ENCODE results near the gene SNX9. TPM values are rescaled to one million over a fixed set of nuclear protein-coding genes. Genes with fewer than 3 reads are reported as not detected.

SNX9 gene
- total and polyA plus RNA-seq, 2 of the 4 experiments (the other 2 are of a cell fraction) = 35.3 to 41.2 TPM

DNA sequence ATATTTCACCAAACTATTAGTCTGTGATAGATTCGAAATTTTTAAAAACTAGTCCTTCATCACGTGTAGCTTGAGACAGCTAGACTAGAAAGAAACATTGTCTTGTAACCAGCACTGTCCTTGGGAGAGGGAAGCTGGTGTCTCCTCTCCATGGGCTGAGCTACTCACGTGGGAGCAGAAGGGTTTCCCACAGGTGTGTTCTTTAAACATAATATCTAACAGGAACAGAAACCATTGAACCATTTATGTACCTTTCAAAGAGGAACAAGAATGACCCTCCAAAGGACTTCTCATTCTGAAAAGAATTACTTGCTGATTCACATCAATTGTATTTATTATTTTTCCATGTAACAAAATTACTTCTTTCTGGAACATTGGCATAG is 86.2 kb downstream of the SNX9 start:
- Histone ChIP-seq H2BK15ac (ENCODE audit: low read depth, low read length) (no peak overlapping the region), H3K27me3 (ENCODE audit: control insufficient read depth, insufficient read depth, low read length) (no peaks in the 10 kb centered on the region), H2BK20ac (ENCODE audit: low read depth, low read length) (no peak overlapping the region), H3K9ac (ENCODE audit: low read depth, low read length) (no peak overlapping the region), H3K4me3 (ENCODE audit: insufficient read depth, low read depth, low read length) (no peak overlapping the region), H4K91ac (ENCODE audit: insufficient read depth, low read depth, low read length) (no peak overlapping the region), H3K56ac (ENCODE audit: extremely low read depth, insufficient read depth, low read length) (no peak overlapping the region), H3K27ac (ENCODE audit: insufficient read depth, low read length) (no peak overlapping the region), H3K18ac (ENCODE audit: low read depth, low read length) (no peak overlapping the region), H4K5ac (ENCODE audit: low read depth, low read length) (no peak overlapping the region), H3K23ac (ENCODE audit: low read depth, low read length) (no peak overlapping the region), H3K4me2 (ENCODE audit: low read depth, low read length) (no peak overlapping the region), H3K9me1 (ENCODE audit: insufficient read depth, low read length) (peaks cover 3% of the 10 kb centered on the region; the same call in 1 of the 2 replicates), H2AFZ (replicated peaks; ENCODE audit: low read length, poor library complexity) (no peak overlapping the region), H2AK9ac (replicated peaks; ENCODE audit: low read depth, low read length, poor library complexity) (no peak overlapping the region), H2BK5ac (ENCODE audit: low read depth, low read length, poor library complexity, severe bottlenecking) (no peak overlapping the region), H3K9me3 (ENCODE audit: control insufficient read depth, insufficient read depth, low read length) (no peaks in the 10 kb centered on the region), H4K8ac (ENCODE audit: low read depth in 2 of 2, low read length in 2 of 2) (no peak overlapping the region), H3K14ac (replicated peaks; ENCODE audit: low read depth, low read length) (no peak overlapping the region), H3K4me1 (ENCODE audit: control insufficient read depth, insufficient read depth, low read length) (peaks cover 7% of the 10 kb centered on the region), H3K36me3 (ENCODE audit: control insufficient read depth, insufficient read depth, low read length) (peaks cover 30% of the 10 kb centered on the region), H4K20me1 (ENCODE audit: insufficient read depth, low read length) (peaks cover 14% of the 10 kb centered on the region; the same call in 1 of the 2 replicates), H3K4ac (ENCODE audit: low read depth, low read length) (no peak overlapping the region), H2BK120ac (ENCODE audit: low read depth, low read length) (no peak overlapping the region), H3K79me1 (ENCODE audit: low read depth in 1 of 2, low read length in 2 of 2) (peaks cover 8 to 46% of the 10 kb centered on the region in 2 experiments; a peak in 3 of 4 replicates), H2AK5ac (ENCODE audit: low read depth, low read length) (no peak overlapping the region)
- ChIA-PET CTCF (no interaction called here), POLR2A (ENCODE audit: unreplicated experiment) (no interaction called here)
- intact Hi-C loops (cut with micrococcal nuclease) = no loop called here
- TF ChIP-seq MAZ (IDR thresholded peaks at IDR 0.05; ENCODE audit: borderline replicate concordance, low read depth, low read length) (no peak), RFX5 (IDR thresholded peaks at IDR 0.05; ENCODE audit: low read depth, low read length) (no peak), CEBPB (IDR thresholded peaks at IDR 0.05; ENCODE audit: low read depth, low read length) (no peak), POLR2A (IDR thresholded peaks at IDR 0.05; ENCODE audit: low read depth, low read length) (no peak), MAFK (IDR thresholded peaks at IDR 0.05; ENCODE audit: low read depth, low read length) (no peak), NFE2L2 (IDR thresholded peaks at IDR 0.05; ENCODE audit: low read depth, low read length) (no peak), RCOR1 (IDR thresholded peaks at IDR 0.05; ENCODE audit: insufficient replicate concordance, low read length) (no peak), CHD1 (IDR thresholded peaks at IDR 0.05; ENCODE audit: low read depth, low read length) (no peak), FOS (IDR thresholded peaks at IDR 0.05; ENCODE audit: low read depth, low read length) (no peak), BHLHE40 (IDR thresholded peaks at IDR 0.05; ENCODE audit: low read depth, low read length) (no peak), RAD21 (IDR thresholded peaks at IDR 0.05; ENCODE audit: low read length) (no peak), MXI1 (IDR thresholded peaks at IDR 0.05; ENCODE audit: borderline replicate concordance, low read depth, low read length) (no peak)
- TF ChIP-seq, protein P1, sequence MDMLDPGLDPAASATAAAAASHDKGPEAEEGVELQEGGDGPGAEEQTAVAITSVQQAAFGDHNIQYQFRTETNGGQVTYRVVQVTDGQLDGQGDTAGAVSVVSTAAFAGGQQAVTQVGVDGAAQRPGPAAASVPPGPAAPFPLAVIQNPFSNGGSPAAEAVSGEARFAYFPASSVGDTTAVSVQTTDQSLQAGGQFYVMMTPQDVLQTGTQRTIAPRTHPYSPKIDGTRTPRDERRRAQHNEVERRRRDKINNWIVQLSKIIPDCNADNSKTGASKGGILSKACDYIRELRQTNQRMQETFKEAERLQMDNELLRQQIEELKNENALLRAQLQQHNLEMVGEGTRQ (IDR thresholded peaks at IDR 0.05; ENCODE audit: low read depth, low read length) = no peak
- TF ChIP-seq, protein P2, sequence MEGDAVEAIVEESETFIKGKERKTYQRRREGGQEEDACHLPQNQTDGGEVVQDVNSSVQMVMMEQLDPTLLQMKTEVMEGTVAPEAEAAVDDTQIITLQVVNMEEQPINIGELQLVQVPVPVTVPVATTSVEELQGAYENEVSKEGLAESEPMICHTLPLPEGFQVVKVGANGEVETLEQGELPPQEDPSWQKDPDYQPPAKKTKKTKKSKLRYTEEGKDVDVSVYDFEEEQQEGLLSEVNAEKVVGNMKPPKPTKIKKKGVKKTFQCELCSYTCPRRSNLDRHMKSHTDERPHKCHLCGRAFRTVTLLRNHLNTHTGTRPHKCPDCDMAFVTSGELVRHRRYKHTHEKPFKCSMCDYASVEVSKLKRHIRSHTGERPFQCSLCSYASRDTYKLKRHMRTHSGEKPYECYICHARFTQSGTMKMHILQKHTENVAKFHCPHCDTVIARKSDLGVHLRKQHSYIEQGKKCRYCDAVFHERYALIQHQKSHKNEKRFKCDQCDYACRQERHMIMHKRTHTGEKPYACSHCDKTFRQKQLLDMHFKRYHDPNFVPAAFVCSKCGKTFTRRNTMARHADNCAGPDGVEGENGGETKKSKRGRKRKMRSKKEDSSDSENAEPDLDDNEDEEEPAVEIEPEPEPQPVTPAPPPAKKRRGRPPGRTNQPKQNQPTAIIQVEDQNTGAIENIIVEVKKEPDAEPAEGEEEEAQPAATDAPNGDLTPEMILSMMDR (conservative IDR thresholded peaks at IDR 0.05; ENCODE audit: low read depth, low read length) = no peak
- TF ChIP-seq, protein P3, sequence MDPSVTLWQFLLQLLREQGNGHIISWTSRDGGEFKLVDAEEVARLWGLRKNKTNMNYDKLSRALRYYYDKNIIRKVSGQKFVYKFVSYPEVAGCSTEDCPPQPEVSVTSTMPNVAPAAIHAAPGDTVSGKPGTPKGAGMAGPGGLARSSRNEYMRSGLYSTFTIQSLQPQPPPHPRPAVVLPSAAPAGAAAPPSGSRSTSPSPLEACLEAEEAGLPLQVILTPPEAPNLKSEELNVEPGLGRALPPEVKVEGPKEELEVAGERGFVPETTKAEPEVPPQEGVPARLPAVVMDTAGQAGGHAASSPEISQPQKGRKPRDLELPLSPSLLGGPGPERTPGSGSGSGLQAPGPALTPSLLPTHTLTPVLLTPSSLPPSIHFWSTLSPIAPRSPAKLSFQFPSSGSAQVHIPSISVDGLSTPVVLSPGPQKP (IDR thresholded peaks at IDR 0.05; ENCODE audit: borderline replicate concordance, low read depth, low read length) = no peak
- DNase-seq (no peak), ATAC-seq (ENCODE audit: low read depth) (no peak)
- dilution Hi-C loops (cut with HindIII; ENCODE audit: low sequenced_read_pairs, unreplicated experiment) = no loop called here
- WGBS, 2 experiments (ENCODE audit: extremely low coverage in 2 of 2, insufficient read length in 1 of 2) = no CpG with 5 or more reads among the region's 3 CpGs
- BruUV-seq (replicated peaks) = no TSS peak
- in situ Hi-C loops (cut with MboI; ENCODE audit: low sequenced_read_pairs) = no loop called here

All from IMR-90 (cell line).